Heart left ventricle (tissue), 13 donors: ENCODE measurements around the gene C16orf90.

ENCODE experiments used
- CTCF ChIP-seq, 12 donors: fragments of 200-600 bp; sonication (generic) in 4 of 12; IDR thresholded peaks; one replicate each; pipeline versions ENCODE4 v1.5.0 to v1.8.0; 2018 to 2022; ENCODE audit warnings: antibody characterized with exemption in 12 of 12, mild to moderate bottlenecking in 5 of 12
- POLR2A ChIP-seq, 2 donors: fragments of 450-650 bp; IDR thresholded peaks; one replicate each; pipeline ENCODE4 v1.6.1; 2017; ENCODE audit warnings: antibody characterized with exemption in 2 of 2, mild to moderate bottlenecking in 2 of 2, moderate library complexity in 2 of 2
- donor health status: ischemic (EF 13 %, LVEDD 7.1; RV severe dilation, severe dysfunction).
- donor health status: DM: no; HTN: yes; CAD: no.
- donor health status: DM: no; HTN: no; CAD: no.
- donor health status: ischemic (EF 25% LVEDD 6.9; RV normal size, moderate dysfunction).
- donor health status: ischemic (EF 25% LVEDD 5.7; RV mildly dilated, moderate dysfunction).
- donor health status: ischemic (EF 35%, LVEDD 5.7; RV mildly dilated, moderate dysfunction).
- donor health status: nonischemic (EF 11% LVEDD 7.7; RV severe dilation, severe dysfunction).
- donor health status: DM: yes; HTN: yes; CAD: no.
- donor health status: PGD.
- donor health status: ischemic (EF 29% LVEDD 5.4; RV normal size, mild dysfunction).
- donor health status: nonischemic (EF 23%, LVEDD 6.1; RV moderate dilation, normal function).

- no peak for TF ChIP-seq CTCF (IDR thresholded peaks at IDR 0.05)
- no peak for TF ChIP-seq POLR2A (IDR thresholded peaks at IDR 0.05)
Measured at GRCh38 chr16:3514621-3515020, 19.3 kb upstream of the C16orf90 start.
